ENCODE data around the gene CWC27. TPM values are rescaled to one million over a fixed set of nuclear protein-coding genes. Genes with fewer than 3 reads are reported as not detected.

Gene CWC27
- total RNA-seq, 2 donors from 2014 or later, result 21.4 to 24.0 TPM

DNA sequence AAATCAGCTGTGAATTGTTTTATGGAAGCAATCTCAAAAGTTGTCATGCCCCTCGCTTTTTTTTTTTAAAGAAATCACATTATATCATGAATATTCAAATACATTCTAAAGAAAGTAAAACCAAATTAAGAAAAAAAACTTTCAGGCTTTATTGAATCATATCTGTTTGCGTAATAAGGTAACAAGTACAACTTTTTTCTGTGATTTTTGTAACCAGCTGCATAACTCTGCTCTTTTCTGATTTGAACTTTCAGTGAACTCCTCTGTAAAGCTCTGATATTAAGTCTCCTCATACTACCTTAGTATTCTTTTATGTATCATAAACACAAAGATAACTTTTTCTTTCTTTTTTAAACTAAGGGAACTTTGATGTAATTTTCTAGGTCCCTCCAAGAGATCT lies 65.3 kb downstream of the CWC27 start:
- intact Hi-C loops (cut with DNase I), result no loop called here
- DNase-seq (ENCODE audit: low spot score), result no peak

DNA sequence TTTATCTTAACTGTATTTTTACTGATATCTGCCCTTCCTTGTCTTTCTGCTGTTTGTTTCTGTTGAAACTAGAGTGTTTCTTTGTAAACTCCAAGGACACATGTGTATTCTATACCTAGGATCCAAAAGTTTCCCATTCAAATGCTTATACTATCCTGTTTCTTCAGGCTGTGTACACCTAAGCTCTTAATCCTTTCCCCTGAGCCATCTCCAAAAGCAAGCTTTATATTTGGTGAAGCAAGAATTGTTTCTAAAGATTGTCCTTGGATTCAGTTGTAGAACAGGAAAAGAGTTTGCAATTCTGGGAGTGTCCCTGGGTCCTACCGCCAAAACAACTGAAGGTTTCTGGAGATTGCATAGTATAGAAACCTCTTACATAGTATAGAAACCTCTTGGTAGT lies 65.9 kb downstream of the CWC27 start:
- intact Hi-C loops (cut with DNase I), result no loop called here
- DNase-seq (ENCODE audit: low spot score), result no peak

DNA sequence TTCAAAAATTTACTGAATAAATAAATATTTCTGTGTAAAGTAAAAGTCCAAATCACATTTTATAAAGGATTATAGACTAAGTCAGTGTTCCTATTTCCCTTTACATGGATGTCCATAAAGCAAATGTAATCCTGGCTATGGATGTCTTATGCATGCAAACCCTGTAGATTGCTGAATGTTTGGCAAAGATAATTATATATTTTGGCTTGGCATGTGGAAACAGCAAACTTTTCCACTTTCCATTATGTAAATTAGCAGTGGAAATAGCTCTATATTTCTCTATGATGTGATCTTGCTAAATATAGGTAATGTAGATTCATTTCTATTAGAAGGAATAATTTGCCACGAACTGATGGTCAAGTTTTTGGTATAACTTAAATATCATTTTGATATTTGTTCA lies 66.5 kb downstream of the CWC27 start:
- DNase-seq (ENCODE audit: low spot score), result no peak
- intact Hi-C loops (cut with DNase I), result no loop called here

DNA sequence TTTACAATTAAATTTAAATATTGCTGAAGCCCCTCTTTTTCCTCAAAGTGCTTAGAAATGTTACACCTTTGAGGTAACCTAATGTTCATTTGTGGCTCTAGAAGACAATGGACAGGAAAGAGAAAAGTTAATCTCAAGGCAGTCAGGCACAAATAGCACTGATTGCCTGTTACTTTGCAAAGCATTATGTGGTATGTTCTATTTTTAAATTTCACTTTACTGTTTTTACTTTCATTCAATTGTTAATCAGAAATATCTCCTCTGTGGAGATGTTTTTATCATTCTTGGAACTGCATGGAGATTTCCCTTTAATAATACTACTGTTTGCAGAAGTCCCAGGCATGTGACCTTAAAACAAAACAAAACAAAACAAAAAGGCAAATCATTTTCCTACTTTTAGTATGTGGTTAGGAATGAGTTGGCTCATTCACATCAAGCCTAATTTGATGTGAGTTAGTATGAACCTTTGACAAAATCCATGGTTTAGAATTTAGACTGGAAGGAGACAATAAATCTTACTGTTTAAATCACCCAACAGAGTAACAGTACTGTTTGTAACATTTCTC lies 67.5 kb downstream of the CWC27 start:
- DNase-seq (ENCODE audit: low spot score), result no peak
- intact Hi-C loops (cut with DNase I), result no loop called here

DNA sequence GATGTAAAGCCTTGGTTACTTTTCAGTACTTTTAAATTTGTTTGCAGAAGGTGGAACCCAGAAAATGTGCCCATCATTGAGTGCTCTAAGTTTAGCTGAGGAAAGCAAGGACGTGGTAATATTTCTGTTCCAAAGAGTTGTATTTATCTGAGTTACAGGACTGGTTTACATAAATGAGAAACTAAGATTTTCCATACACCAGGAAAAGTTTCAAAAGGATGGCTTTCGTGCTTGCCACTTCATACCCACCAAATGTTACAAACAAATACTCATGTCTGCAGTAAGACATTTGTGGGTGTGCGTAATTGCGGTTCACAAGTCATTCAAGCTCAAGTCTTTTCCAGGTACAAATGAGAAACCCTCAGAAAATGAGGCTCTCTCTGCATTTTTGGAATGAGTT lies 68.1 kb downstream of the CWC27 start:
- DNase-seq (ENCODE audit: low spot score), result no peak
- intact Hi-C loops (cut with DNase I), result no loop called here

DNA sequence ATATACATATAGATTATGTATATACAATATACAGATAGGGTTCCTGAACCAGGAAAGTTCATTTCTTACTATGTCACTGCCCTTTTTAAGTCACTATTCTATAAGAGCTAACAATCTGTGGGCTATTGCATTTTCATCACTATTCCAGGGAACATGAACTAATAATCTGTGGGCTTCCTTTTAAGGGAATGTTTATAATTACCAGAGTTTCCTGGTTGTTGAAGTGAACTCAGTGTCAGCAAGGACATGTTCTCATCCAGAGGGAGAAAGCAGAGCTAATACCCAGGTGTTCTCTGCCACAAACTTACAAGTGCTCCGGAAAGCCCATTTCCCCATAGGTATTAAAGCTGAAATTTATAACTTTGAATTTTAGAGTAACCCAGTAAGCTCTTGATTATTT lies 69.6 kb downstream of the CWC27 start:
- DNase-seq (ENCODE audit: low spot score), result no peak
- intact Hi-C loops (cut with DNase I), result no loop called here

DNA sequence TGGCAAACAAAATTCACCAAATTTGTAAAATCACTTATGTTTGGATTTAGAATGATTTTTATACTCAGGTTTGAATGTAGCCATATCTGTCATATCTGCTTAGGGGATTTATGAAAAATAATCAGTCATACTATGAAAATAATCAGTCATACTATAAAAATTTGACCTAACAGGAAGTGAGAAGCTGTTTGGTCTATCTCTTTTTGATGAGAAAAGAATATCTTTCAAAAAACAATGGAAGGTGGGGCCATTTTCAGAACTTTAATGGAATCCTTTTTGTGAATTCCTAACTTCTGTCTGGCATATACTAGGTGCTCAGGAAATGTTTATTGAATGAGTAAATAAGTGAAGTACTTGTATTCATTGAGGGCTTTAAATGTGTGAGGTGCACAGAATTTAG lies 70.1 kb downstream of the CWC27 start:
- no peak for DNase-seq (ENCODE audit: low spot score)
- intact Hi-C loops (cut with DNase I), result no loop called here

DNA sequence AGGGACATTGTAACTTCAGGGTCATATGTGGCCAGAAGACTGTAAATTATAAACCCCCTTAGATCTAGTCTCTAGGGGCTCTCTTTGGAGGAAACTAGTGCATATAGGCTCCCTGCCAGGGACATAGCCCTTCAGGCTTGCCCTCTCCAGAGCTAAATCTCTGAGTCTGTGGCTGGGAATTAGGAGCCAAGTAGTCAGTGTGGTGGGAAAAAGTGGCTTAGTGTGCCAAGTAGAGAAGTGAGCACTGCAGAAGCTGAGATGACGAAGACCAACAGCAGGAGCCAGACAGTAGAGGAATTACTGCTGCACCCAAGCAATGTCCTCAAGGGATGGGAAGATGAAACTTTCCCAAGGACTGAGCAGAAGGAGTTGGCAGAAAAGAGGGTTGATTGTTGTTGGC lies 71.2 kb downstream of the CWC27 start:
- DNase-seq (ENCODE audit: low spot score), result no peak
- intact Hi-C loops (cut with DNase I), result no loop called here

DNA sequence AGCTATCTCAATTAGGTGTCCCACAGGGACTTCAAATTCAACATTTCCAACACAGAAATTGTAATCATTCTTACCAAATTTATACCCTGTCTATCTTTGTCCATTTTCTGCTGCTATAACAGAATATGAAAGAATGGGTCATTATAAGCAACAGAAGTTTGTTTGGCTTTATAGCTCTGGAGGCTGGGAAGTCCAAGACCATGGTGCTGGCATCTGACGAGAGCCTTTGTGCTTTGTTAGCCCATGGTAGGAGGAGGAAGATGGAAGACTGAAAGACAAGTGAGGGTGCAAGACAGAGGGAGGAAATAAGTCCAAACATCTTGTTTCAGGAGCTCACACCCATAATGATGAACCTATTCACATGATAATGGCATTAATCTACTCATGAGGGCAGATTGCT lies 72.2 kb downstream of the CWC27 start:
- no peak for DNase-seq (ENCODE audit: low spot score)
- intact Hi-C loops (cut with DNase I), result no loop called here

DNA sequence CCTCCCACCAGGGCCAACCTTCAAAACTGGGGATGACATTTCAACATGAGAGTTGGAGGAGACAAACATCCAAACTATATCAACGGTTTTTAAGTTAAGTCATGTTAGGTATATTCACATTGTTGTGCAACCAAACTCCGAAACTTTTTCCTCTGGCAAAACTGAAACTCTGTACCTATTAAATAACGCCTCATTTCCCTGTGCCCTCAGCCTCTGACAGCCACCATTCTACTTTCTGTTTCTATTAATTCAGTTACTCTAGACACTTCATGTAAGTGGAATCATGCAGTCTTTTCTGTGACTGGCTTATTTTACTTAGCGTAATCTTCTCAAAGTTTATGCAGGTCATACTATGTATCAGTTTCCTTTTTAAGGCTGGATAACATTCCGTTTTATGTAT lies 85.0 kb downstream of the CWC27 start:
- intact Hi-C loops (cut with DNase I), result no loop called here
- DNase-seq (ENCODE audit: low spot score), result no peak

DNA sequence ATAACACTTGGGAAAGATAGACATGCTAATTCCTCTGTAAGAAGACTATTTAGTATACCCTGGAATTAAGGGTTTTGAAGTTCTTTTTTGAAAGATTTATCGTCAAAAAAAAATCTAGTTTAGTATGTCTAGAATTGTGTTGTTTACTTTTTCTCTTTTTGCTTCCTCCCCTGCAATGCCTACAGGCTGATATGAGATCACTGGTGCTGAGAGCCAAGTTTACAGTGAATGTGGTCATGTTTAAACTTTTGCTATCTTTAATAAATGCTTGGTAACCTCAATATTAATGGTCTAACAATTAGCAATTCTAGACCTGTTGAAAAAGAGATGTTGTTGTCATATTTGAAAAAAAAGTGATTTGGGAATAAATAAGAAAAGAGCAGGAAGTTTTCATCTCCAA lies 86.1 kb downstream of the CWC27 start:
- intact Hi-C loops (cut with DNase I), result no loop called here
- no peak for DNase-seq (ENCODE audit: low spot score)

DNA sequence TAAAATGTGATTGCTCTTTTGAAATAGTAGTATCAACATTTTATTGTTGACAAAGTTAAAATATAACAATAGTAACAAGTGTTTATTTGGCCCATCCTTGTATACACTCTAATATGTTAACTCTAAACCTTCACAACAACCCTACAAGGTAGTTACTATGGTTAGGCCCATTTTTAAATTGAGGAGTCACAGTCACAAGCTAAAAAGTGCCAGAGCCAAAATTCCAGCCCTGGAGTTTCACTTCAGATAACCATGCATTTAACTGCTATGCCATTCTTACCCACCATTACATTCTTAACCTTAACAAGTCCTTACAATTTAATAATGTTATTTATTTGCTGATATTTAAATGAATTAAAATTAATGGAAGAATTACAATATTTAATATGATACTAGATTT lies 91.2 kb downstream of the CWC27 start:
- no peak for DNase-seq (ENCODE audit: low spot score)
- intact Hi-C loops (cut with DNase I), result no loop called here

DNA sequence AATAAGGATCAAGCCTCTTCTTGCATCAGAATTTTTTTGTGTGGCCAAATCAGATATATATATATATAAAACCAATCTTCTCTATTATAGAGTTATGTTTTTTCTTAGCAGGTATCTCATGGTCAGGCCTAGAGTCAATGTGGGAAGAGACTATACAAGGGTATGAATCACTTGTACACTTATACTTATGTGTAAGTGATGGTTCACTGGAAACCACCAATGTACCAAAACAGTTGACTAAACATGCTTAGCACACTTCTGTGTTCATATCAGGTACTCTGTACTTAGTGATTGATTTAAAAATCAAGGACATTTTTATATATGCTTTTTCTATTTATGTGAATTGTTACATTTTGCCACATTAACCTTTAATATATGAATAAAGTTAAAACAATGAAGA lies 92.6 kb downstream of the CWC27 start:
- intact Hi-C loops (cut with DNase I), result no loop called here
- DNase-seq (ENCODE audit: low spot score), result no peak

DNA sequence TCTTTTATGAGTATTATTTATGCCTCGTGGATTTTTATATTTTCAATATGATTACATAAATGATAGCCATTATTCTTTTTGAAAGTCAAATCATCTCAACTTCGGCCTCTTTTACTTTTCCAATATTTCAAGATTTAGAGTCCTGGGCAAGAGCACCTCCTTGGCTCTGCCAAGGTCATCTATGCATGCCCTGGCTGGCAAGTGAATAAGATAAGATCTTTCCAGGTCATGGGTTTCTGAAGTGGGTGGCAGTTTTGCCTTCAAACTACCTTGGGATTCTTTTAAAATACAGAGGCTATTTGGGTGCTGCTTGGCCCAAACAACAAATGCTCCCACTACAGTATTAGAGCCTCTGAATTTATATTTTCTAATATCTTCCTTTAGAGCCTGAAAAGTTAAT lies 95.4 kb downstream of the CWC27 start:
- intact Hi-C loops (cut with DNase I), result no loop called here
- no peak for DNase-seq (ENCODE audit: low spot score)

DNA sequence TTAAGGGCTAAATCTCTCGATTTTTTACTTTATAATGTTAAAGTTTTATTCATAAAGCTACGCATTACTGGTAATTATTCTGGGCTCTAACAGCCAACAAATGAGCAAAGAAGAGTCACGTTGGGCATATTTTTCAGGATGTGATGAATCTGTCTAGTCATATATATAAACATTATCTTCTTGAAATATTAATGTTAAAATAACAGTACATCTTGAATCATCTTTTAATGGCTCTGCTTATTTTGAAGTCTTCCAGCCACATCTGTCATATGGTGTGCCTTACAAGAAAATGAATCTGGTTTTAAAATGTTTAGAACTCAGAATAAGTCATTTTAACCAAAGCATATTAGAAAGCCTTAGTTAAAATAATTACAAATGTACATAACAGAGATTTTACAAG lies 96.9 kb downstream of the CWC27 start:
- intact Hi-C loops (cut with DNase I), result no loop called here
- no peak for DNase-seq (ENCODE audit: low spot score)

DNA sequence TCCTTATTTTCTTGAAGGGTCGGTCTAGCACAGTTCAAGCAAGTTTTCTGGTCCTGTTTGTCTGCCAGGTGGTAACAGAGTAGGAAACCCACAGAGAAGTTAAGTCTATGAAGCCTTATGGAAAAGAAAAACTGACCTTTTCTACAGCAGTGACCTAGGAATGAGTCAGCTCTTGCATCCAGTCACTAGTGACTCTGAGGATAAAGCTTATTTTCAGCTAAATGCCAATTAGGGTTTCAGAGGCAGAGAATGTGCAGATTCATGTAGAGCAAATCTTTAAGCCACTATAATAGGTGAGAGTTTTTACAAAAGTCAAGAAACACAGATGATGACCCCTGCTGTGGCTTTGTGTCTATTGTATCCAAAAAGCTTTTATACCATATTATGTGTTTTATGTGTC lies 100.7 kb downstream of the CWC27 start:
- intact Hi-C loops (cut with DNase I), result no loop called here
- DNase-seq (ENCODE audit: low spot score), result no peak

DNA sequence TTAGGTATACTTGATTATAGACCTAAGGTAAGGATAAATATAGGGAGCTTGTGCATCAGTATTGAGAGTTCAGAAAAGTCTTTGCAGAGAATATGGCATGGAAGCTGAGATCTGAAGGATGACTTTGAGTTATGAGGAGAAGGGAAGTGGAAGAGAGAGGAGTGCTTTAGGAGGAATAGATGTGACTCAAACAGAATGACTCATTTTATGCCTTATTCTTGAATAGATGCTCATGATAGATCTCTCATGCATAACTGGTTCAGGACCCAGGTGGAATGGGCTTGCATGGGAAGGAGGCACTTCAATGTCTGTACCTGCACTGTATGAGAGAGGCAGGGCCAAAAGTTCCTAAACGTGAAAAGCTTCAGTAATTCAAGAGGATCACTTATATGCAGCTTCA lies 103.3 kb downstream of the CWC27 start:
- intact Hi-C loops (cut with DNase I), result no loop called here
- no peak for DNase-seq (ENCODE audit: low spot score)

DNA sequence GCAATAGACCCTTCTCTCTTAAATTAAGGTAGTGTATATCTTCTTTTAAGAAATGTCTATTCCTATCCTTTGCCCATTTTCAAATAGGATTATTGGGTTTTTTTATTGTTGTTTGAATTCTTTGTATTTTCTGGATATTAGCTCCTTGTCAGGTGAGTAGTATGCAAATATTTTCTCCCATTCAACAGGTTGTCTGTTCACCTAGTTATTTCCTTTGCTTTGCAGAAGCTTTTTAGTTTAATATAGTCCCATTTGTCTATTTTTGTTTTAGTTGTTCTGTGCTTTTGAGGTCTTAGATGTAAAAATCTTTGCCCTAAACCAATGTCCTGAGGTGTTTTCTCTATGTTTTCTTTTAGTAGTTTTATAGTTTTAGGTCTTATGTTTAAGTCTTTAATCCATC lies 104.7 kb downstream of the CWC27 start:
- DNase-seq (ENCODE audit: low spot score), result no peak
- intact Hi-C loops (cut with DNase I), result no loop called here

DNA sequence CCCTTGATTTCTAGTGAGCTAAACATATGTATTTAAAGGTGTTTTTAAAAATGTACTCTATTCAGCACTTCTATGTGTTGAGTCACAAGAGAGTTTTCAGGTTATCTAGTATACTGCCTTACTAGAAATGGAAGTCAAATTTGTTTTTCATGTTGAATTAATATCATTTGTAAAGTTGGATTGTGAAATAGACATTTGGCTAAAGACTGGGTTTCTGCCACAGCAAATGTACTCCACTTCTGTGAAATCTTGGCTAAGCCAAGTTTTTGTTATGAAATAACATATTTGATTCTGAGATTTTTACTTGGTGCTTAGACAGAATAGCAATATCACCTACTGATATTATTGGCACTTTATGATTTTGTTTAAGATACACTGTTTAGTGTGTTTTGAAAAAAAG lies 106.0 kb downstream of the CWC27 start:
- DNase-seq (ENCODE audit: low spot score), result no peak
- intact Hi-C loops (cut with DNase I), result no loop called here

DNA sequence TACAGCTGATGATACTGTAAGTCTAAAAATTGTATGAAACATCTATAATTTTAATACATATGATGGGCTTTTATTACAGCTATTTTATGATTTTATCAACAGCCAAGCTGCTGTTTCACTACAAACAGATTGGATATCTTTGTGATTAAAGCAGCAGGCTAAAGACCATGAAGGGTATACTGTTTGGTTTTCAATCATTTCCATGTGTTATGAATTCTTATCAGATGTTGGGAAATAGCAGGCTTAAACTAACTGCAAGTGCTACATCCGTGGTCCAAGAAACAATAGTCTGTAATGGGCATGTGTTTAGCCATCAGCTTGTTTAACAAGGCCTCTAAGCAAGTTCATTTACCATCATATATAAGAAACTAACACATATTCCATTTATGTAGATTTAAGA lies 107.5 kb downstream of the CWC27 start:
- DNase-seq (ENCODE audit: low spot score), result no peak
- intact Hi-C loops (cut with DNase I), result no loop called here

DNA sequence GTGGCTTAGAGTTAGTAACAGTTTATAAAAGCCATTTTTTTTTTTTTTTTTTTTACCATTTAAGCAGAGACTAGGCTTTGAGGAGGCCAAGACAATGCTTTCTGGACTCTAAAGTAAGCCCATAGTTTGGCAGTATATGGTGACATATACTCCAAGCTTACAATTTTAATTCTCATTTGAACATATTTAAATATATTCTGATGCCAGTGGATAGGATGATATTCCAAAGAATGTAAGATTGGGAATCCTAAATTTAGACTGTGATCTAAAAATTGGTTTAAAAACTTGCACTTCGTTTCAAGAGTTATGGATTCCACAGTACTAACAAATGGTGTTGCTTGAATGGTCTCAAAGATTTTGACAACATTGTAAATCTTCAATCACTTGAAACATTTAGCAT lies 112.1 kb downstream of the CWC27 start:
- intact Hi-C loops (cut with DNase I), result no loop called here
- no peak for DNase-seq (ENCODE audit: low spot score)

DNA sequence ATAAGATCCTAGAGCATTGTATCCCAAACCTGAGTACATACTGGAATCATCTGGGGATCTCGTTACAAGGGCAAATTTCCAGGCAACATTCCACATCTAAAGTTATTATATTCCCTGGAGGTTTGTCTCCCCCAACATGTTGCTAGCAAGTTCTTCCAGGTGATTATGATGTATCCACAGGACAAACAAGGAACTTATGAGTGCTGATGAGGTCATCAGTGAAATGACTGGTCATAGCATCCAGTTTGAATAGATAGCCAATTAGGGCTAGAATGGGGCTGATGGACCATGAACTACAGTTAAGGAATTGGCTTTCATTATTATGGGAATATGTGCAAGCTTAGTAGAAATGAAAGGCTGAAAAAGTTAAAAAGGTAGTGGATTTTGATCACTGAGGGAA lies 115.2 kb downstream of the CWC27 start:
- intact Hi-C loops (cut with DNase I), result no loop called here
- DNase-seq (ENCODE audit: low spot score), result no peak
